C4-2B (cell line): ENCODE data around the gene TMCO6.
A peak's percentile ranks its signal among the peaks of the same experiment; 100 is the strongest.
"Not testable (repeated sequence)": the region's sequence is repeated elsewhere in the genome, so short reads cannot be mapped to it uniquely, and the experiment has no call there.

Experiments
- H3K27ac ChIP-seq: fragments of 450-650 bp; 2 replicates; pipeline ENCODE4 v1.5.1; 2017
- ZFX ChIP-seq: fragments of 450-650 bp; IDR thresholded peaks from 2 replicates; pipeline ENCODE4 v1.6.1; 2017
- TF ChIP-seq, protein P1 (sequence below): fragments of 450-650 bp; conservative IDR thresholded peaks from 2 replicates; pipeline ENCODE4 v1.5.1; 2017; ENCODE audit warnings: mild to moderate bottlenecking

The TMCO6 gene

DNA sequence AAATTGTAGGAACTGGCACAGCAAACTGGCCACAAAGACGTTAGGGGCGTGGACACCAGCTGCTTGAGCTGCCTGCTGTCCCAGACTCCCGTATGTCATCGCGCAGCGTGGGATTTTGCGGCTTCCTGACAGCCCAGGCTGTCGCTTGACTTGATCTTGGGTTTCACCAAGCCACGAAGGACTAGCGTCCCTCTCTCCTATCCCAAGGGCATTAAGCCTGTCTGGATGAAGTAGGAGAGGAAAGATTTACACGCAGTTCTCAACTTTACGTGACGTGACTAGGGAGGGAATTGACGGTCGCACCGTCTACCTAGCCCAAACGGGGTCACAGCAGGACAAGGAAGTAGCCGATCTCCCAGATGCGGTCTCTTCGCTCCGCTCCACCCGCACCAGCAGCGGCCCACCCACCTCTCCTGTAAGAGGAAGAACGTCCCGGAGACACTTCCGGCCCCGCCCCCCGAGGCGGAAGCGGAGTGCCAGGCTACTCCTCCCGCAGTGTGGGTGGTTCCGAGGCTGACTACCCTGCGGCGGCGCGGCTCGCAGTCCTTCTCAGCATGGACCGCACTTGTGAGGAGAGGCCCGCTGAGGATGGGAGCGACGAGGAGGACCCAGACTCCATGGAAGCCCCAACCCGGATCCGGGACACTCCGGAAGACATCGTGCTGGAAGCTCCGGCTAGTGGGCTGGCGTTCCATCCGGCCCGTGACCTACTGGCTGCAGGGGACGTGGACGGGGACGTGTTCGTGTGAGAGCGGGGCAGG lies 25.3 kb downstream of the TMCO6 start, which contains the start of gene WDR55:
WDR55 (plus strand) TSS at position 546 of the 761 bp plus-strand sequence; CDS start at position 555, 9 bp downstream.
- TF ChIP-seq ZFX: no peak
- TF ChIP-seq, protein P1, sequence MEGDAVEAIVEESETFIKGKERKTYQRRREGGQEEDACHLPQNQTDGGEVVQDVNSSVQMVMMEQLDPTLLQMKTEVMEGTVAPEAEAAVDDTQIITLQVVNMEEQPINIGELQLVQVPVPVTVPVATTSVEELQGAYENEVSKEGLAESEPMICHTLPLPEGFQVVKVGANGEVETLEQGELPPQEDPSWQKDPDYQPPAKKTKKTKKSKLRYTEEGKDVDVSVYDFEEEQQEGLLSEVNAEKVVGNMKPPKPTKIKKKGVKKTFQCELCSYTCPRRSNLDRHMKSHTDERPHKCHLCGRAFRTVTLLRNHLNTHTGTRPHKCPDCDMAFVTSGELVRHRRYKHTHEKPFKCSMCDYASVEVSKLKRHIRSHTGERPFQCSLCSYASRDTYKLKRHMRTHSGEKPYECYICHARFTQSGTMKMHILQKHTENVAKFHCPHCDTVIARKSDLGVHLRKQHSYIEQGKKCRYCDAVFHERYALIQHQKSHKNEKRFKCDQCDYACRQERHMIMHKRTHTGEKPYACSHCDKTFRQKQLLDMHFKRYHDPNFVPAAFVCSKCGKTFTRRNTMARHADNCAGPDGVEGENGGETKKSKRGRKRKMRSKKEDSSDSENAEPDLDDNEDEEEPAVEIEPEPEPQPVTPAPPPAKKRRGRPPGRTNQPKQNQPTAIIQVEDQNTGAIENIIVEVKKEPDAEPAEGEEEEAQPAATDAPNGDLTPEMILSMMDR: no peak
- peak within 1 kb of the TSS; percentile 88 for H3K27ac ChIP-seq

DNA sequence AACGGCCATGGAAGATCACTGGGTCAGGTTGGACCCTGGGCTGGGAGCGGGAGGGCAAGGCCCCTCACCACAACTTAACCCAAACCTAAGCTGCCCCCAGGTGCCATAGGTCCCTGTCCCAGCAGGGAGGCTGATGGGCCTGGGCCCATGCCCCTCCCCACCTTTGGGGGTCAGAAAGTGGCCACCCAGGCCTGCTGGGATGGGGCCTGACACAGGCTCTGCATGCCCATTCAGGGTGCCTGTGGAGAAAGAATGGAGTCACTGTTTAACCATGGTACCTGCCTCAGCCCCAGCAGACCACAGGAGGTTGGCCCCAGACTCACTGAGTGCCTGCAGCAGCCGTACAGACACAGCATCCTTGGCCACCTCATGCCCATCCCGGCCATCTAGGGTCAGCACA lies 31.8 kb downstream of the TMCO6 start:
- not testable (repeated sequence) for H3K27ac ChIP-seq

DNA sequence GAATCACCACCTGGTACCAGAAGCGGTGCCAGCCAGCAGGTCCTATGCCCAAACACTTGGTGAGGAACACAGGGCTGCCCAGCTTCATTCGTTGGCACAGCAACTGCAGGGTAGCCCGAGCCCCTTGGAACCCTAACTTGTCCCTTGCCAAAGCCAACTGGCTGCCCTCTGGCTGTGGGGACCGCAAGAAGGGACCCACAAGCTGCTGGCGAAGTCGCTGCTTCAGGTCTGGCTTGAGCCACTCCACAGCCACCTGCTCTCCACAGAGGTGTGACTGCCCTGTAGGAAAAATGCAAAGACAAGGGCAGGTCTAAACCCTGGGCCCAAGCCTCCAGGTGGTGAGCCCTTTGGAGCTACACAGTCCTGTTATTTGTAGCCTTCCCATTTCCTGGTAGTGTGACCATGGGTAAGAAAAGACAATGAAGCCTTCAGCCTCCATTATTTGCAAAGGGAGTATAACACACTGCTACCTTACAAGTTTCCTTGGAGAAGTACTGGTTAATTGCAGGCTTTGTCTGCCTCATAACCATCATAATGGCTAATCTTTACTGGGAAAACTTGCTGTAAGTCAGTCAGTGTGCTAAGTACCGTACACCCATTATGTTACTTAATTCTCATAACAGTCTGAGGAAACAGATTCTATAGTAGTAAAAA lies 32.3 kb downstream of the TMCO6 start:
- no peak for TF ChIP-seq ZFX
- TF ChIP-seq, protein P1: no peak
- no peak overlapping the region for H3K27ac ChIP-seq

DNA sequence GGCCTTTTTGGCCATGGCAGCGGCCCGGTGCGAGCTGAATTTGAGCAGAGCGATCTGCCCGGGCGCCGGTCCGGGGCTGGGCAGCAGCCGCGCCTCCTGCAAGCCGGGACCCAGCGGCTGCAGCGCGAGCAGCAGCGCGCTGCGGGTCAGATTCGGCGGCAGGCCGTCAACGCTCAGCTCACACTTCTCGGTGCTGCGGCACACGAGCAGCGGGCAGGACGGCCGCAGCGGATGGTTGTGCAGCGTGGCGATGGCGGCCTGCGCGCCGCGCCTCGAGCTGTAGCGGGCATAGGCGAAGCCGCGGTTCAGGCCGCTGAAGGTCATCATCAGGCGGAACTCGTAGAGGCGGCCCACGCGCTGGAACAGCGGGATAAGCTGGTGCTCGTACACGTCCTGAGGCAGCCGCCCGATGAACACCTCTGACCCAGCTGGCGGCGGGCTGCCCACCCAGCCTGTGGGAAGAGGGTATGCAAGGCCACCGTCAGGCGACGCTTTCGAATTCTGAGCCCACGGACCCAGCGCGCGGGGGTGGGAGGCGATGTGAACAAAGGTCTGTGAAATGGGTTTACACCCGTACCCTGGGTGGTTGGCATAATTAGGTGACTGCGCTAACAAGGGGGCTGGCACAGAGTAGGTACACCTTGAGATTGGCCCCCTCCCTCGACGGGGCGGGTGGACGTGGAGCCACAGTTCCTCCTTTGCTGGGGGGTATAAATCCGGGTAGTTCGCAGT lies 33.4 kb downstream of the TMCO6 start:
- TF ChIP-seq ZFX: no peak
- TF ChIP-seq, protein P1: no peak
- no peak overlapping the region for H3K27ac ChIP-seq

DNA sequence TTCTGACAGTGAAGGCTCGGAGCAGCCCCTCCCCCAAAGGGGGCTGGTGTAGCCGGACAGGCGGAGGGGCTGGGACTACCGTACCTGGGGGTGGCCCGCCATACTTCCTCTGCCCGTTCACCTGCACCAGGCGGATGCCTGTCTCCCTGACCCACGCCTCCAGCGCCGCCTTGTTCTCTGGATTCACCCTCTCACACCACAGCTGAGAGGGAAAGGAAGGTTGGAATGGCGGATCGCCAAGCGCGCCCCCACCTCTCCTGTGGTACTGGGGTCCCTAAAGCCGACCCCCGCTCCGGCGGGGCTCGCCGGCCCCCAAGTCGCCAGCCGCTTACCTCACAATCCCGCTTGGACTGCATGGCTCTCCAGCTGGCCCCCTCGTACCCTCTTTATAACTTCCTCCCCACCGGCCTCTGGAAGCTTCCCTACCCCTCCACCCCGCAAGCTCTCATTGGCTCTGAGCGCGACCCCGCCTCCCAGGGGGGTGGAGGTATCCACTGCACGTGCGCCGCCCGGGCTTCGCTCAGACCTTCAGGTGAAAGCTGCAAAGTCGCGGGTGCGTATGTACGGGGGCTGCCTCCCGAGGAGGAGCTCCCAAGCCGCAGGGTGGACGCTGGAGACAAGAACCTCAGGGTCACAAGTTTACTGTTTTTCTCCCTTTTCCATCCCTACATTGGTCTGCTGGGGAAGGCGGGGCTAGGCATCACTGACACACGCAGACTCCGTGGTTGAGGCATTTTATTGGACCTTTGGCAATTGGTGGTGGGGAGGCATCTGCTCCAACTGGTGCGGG lies 34.1 kb downstream of the TMCO6 start, which contains the start of gene DND1:
DND1 (minus strand) TSS at position 390 of the 790 bp plus-strand sequence; CDS start at position 356, 34 bp downstream.
- TF ChIP-seq, protein P1: no peak
- no peak for TF ChIP-seq ZFX
- H3K27ac ChIP-seq: no peak within 1 kb of the TSS

DNA sequence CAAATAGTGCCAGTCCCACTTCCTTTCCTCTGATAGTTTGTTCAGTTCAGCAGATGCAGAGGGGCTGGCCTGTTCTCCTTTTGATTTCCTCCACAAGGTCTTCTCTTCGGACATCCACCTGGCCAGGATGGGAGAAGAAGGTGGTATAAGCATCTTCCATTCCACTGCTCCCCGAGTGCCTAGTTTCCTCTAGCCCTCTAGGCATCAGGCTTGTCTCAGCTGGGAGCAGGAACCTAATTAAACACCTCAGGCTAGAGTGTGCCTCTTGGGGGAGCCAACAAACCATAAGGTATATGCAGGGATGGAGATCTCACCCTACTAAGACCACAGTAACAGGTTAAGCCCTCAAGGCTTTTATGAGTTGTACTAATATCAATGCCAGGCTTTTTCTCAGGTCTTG lies 35.0 kb downstream of the TMCO6 start:
- no peak overlapping the region for H3K27ac ChIP-seq
- TF ChIP-seq ZFX: no peak
- TF ChIP-seq, protein P1: no peak

DNA sequence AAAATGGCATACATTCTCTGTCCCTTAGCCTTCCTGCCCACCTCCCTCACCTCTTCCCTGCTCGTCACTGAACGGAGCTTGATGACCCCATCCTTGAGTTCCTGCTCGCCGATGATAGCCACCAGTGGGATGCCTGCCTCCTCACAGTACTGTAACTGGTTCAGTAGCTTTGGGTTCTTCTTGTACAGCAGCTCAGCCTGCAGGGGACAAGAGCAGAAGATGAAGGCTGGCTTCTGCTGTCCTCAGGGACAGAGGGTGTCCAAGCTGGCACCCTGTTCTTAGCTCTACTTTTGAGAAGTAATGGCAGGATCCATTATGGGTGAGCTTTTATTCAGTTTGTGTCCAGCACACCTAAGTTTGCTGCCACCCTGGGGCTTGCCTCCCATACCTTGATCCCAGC lies 35.4 kb downstream of the TMCO6 start:
- no peak for TF ChIP-seq ZFX
- TF ChIP-seq, protein P1: no peak
- H3K27ac ChIP-seq: no peak overlapping the region
